GM10847 (cell line): ENCODE measurements around the gene LTBP1.

Experiments
- POLR2A ChIP-seq: IDR thresholded peaks from 2 replicates; pipeline ENCODE4 v1.6.1; 2011; ENCODE audit not compliant: insufficient read length; ENCODE audit errors: extremely low read depth

Gene LTBP1

GRCh38 chr2:33015421-33016142 is 68.8 kb downstream of the LTBP1 start:
- TF ChIP-seq POLR2A: no peak

GRCh38 chr2:33018271-33018670 is 71.5 kb downstream of the LTBP1 start:
- no peak for TF ChIP-seq POLR2A

- TF ChIP-seq POLR2A: no peak
These were observed 73.0 kb downstream of the LTBP1 start for GRCh38 chr2:33019796-33020195.

GRCh38 chr2:33020883-33021282 is 74.1 kb downstream of the LTBP1 start:
- no peak for TF ChIP-seq POLR2A

GRCh38 chr2:33021542-33022227 is 74.9 kb downstream of the LTBP1 start:
- TF ChIP-seq POLR2A: no peak

- no peak for TF ChIP-seq POLR2A
These were observed 75.7 kb downstream of the LTBP1 start for GRCh38 chr2:33022395-33022985.

- no peak for TF ChIP-seq POLR2A
These were observed 76.4 kb downstream of the LTBP1 start for GRCh38 chr2:33022989-33023727.

- no peak for TF ChIP-seq POLR2A
These were observed 77.2 kb downstream of the LTBP1 start for GRCh38 chr2:33023728-33024500.

- no peak for TF ChIP-seq POLR2A
These were observed 78.0 kb downstream of the LTBP1 start for GRCh38 chr2:33024758-33025157.

- no peak for TF ChIP-seq POLR2A
These were observed 82.7 kb downstream of the LTBP1 start for GRCh38 chr2:33029459-33029858.

- TF ChIP-seq POLR2A: no peak
These were observed 83.2 kb downstream of the LTBP1 start for GRCh38 chr2:33029926-33030325.

GRCh38 chr2:33030326-33030725 is 83.6 kb downstream of the LTBP1 start:
- no peak for TF ChIP-seq POLR2A

GRCh38 chr2:33032245-33032644 is 85.5 kb downstream of the LTBP1 start:
- no peak for TF ChIP-seq POLR2A

GRCh38 chr2:33033606-33034081 is 86.9 kb downstream of the LTBP1 start:
- TF ChIP-seq POLR2A: no peak

GRCh38 chr2:33034784-33035183 is 88.0 kb downstream of the LTBP1 start:
- TF ChIP-seq POLR2A: no peak
